Measurements from ENCODE around the gene KIRREL1. TPM values are rescaled to one million over a fixed set of nuclear protein-coding genes. Genes with fewer than 3 reads are reported as not detected.

Gene KIRREL1
- total and polyA plus RNA-seq, 2 of the 8 experiments (the other 6 are each of a cell fraction or from before 2014, with no cell fraction given), result 14.2 to 39.0 TPM

- Histone ChIP-seq H4K91ac (replicated peaks; ENCODE audit: insufficient read length, low read length) (no peak overlapping the region), H4K8ac (ENCODE audit: extremely low read depth, insufficient read depth, low read length) (no peak overlapping the region), H3K79me2 (ENCODE audit: control insufficient read depth in 1 of 2, insufficient read depth in 2 of 2, low read length in 2 of 2) (no peaks in the 10 kb centered on the region), H3K4me1 (replicated peaks in 1 of 4; ENCODE audit: control insufficient read depth in 3 of 4, insufficient read depth in 4 of 4, low read length in 3 of 4) (peaks cover 6 to 22% (median 18%) of the 10 kb centered on the region in 4 experiments), H3K23me2 (ENCODE audit: low read depth, low read length) (no peaks in the 10 kb centered on the region; the same call in 1 of the 2 replicates), H4K20me1 (replicated peaks in 1 of 2; ENCODE audit: control insufficient read depth in 1 of 2, insufficient read depth in 2 of 2, low read length in 2 of 2) (no peaks in the 10 kb centered on the region), H2BK120ac (replicated peaks; ENCODE audit: low read depth, low read length) (no peak overlapping the region), H3K27ac (ENCODE audit: low read depth, low read length) (no peak overlapping the region), H2BK15ac (ENCODE audit: low read length) (no peak overlapping the region), H3K79me1 (ENCODE audit: low read depth, low read length) (no peaks in the 10 kb centered on the region), H2AK5ac (ENCODE audit: low read depth, low read length) (no peak overlapping the region), H3K18ac (ENCODE audit: extremely low read depth, low read length) (no peak overlapping the region), H3K36me3 (ENCODE audit: control insufficient read depth in 2 of 4, insufficient read depth in 4 of 4, low read length in 3 of 4) (peaks cover 4 to 29% (median 13%) of the 10 kb centered on the region in 4 experiments; a peak in 6 of 8 replicates), H3K4me2 (ENCODE audit: insufficient read depth in 1 of 2, low read depth in 2 of 2, low read length in 2 of 2) (no peak overlapping the region), H2BK5ac (ENCODE audit: low read depth, low read length) (0 out of 2 replicates have a peak overlapping the region, but pooled peaks have one; percentile 50), H3K9me3 (ENCODE audit: insufficient read depth in 2 of 2, low read depth in 1 of 2, low read length in 1 of 2) (no peaks in the 10 kb centered on the region), H3K56ac (replicated peaks; ENCODE audit: insufficient read length, low read depth, low read length) (no peak overlapping the region), H3K4me3 (ENCODE audit: extremely low read depth in 1 of 4, insufficient read depth in 2 of 4, low read depth in 3 of 4, low read length in 4 of 4) (no peak overlapping the region), H3K14ac (ENCODE audit: insufficient read length) (no peak overlapping the region), H3K27me3 (replicated peaks in 1 of 4; ENCODE audit: control insufficient read depth in 3 of 4, extremely low read depth in 1 of 4, insufficient read depth in 3 of 4, low read length in 3 of 4) (no peaks in the 10 kb centered on the region), H2AFZ (ENCODE audit: low read length) (no peak overlapping the region), H3K4ac (replicated peaks; ENCODE audit: insufficient read length, low read depth, low read length) (no peak overlapping the region), H2BK20ac (ENCODE audit: low read length) (no peak overlapping the region), H3K9ac (replicated peaks in 1 of 4; ENCODE audit: extremely low read depth in 1 of 4, low read depth in 3 of 4, low read length in 3 of 4) (no peak overlapping the region), H2BK12ac (ENCODE audit: low read depth, low read length) (no peak overlapping the region), H3K23ac (ENCODE audit: insufficient read length) (no peak overlapping the region), H4K5ac (ENCODE audit: insufficient read length, low read depth, low read length) (no peak overlapping the region)
- ChIA-PET CTCF (ENCODE audit: partially characterized antibody) (interaction anchor here (0.7 to 38.2 kb wide), 7 partner anchors 10 to 181 kb away, joined by 3 to 2918 read pairs (median 12); partner anchors contain the start of gene KIRREL1), POLR2A (ENCODE audit: partially characterized antibody) (no interaction called here)
- DNase-seq (ENCODE audit: low read depth in 1 of 2, low spot score in 2 of 2), result no peak
- 91% methylated on average over 14 of the region's 14 CpGs; no CpG with 5 or more reads in 1 of the 2 experiments for WGBS, 2 experiments (ENCODE audit: extremely low coverage in 1 of 2, insufficient coverage in 1 of 2, insufficient read length in 1 of 2, insufficient replicate concordance in 2 of 2, low coverage in 1 of 2, low lambda C conversion rate in 2 of 2, missing lambda C conversion rate in 1 of 2)
- FAIRE-seq, result no peak
- TF ChIP-seq PHF8 (conservative IDR thresholded peaks at IDR 0.05; ENCODE audit: low read depth, low read length), result no peak
- TF ChIP-seq RNF2 (IDR thresholded peaks at IDR 0.05; ENCODE audit: borderline replicate concordance, low read depth, low read length, missing control alignments, poor library complexity, severe bottlenecking), result no peak
- no peak for TF ChIP-seq YY1 (IDR thresholded peaks at IDR 0.05; ENCODE audit: low read depth, low read length)
Measured at GRCh38 chr1:158094571-158094970, 101.1 kb downstream of the KIRREL1 start.
